ENCODE results near the gene YPEL5.

Gene YPEL5

GRCh38 chr2:30208453-30208852, 61.6 kb downstream of the YPEL5 start:
- peak; percentile 4 for DNase-seq

- no peak for DNase-seq
Measured at GRCh38 chr2:30209227-30209626, 62.4 kb downstream of the YPEL5 start.
